Lung (tissue), 12 donors: ENCODE results near the gene NDUFB6. TPM values are rescaled to one million over a fixed set of nuclear protein-coding genes. Genes with fewer than 3 reads are reported as not detected.
"Not testable (repeated sequence)": the region's sequence is repeated elsewhere in the genome, so short reads cannot be mapped to it uniquely, and the experiment has no call there.

ENCODE experiments used
- ATAC-seq: fragments of 200-7000 bp; cut with Tn5 transposase; one replicate; pipeline ENCODE4 v1.9.1; 2020; ENCODE audit warnings: moderate number of reproducible peaks; ENCODE audit not compliant: insufficient read depth, low FRiP score
- DNase-seq, 3 donors: peaks; one replicate each; pipeline ENCODE4 v3.0.0-alpha.2; 2013 to 2017
- H3K27ac ChIP-seq, 2 donors: one replicate each; pipeline ENCODE4 v1.5.1; 2013; ENCODE audit warnings: mild to moderate bottlenecking in 2 of 2, moderate library complexity in 2 of 2, control low read depth in 1 of 2, inconsistent platforms in 1 of 2, low read depth in 1 of 2, low read length in 1 of 2
- H3K27me3 ChIP-seq, 3 donors: one replicate each; pipeline ENCODE4 v1.5.1; 2013; ENCODE audit warnings: low read length in 2 of 3; ENCODE audit not compliant: control insufficient read depth in 3 of 3, insufficient read depth in 3 of 3
- H3K36me3 ChIP-seq, 4 donors: one replicate each; pipeline ENCODE4 v1.5.1; 2013; ENCODE audit warnings: low read length in 4 of 4, mild to moderate bottlenecking in 1 of 4, moderate library complexity in 1 of 4; ENCODE audit not compliant: control insufficient read depth in 4 of 4, insufficient read depth in 4 of 4
- H3K4me1 ChIP-seq, 5 donors: one replicate each; pipeline ENCODE4 v1.5.1; 2013; ENCODE audit warnings: low read length in 5 of 5, mild to moderate bottlenecking in 2 of 5, moderate library complexity in 1 of 5; ENCODE audit not compliant: control insufficient read depth in 5 of 5, insufficient read depth in 5 of 5
- H3K4me3 ChIP-seq: one replicate; pipeline ENCODE4 v1.5.1; 2013; ENCODE audit warnings: mild to moderate bottlenecking, control low read depth, moderate library complexity
- H3K9ac ChIP-seq, 2 donors: one replicate each; pipeline ENCODE4 v1.5.1; 2013; ENCODE audit warnings: low read length in 2 of 2, control low read depth in 1 of 2; ENCODE audit not compliant: insufficient read depth in 1 of 2
- H3K9me3 ChIP-seq, 4 donors: one replicate each; pipeline ENCODE4 v1.5.1; 2013; ENCODE audit warnings: low read length in 3 of 4, mild to moderate bottlenecking in 1 of 4, moderate library complexity in 1 of 4; ENCODE audit not compliant: control insufficient read depth in 4 of 4, insufficient read depth in 3 of 4
- WGBS, 2 donors: extraction: QIAGEN DNeasy Blood & Tissue Kit; methylation state at CpG; one replicate each; pipeline ENCODE4 v1.1.7; 2013; 5-methylcytosine and 5-hydroxymethylcytosine counted together
- polyA plus RNA-seq, 2 donors: library from polyadenylated mRNA; stranded (reverse); fragments of 200-250 nt; gene quantifications; one replicate each; pipeline ENCODE4 v1.2.1, GENCODE V29; 2013
- total RNA-seq, 2 donors: library from RNA; depleted of rRNA in 1 of 2; stranded (reverse); fragments of >200 nt in 1 of 2; gene quantifications; one replicate each; pipeline ENCODE4 v1.2.1, GENCODE V29; 2014 to 2021
- TF ChIP-seq, protein P1 (sequence below): IDR thresholded peaks from 2 replicates; pipeline ENCODE4 v1.5.1; 2012; ENCODE audit warnings: mild to moderate bottlenecking; ENCODE audit errors: control extremely low read depth, extremely low read depth
- donor health status: control.
- donor health status: control.
- donor health status: Bipolar disorder and iron deficiency.
- donor health status: healthy.
- donor health status: DM: yes; HTN: yes; CAD: no.

Gene NDUFB6
- total and polyA plus RNA-seq, 4 donors: 34.4 to 48.6 (median 42.2) TPM

DNA sequence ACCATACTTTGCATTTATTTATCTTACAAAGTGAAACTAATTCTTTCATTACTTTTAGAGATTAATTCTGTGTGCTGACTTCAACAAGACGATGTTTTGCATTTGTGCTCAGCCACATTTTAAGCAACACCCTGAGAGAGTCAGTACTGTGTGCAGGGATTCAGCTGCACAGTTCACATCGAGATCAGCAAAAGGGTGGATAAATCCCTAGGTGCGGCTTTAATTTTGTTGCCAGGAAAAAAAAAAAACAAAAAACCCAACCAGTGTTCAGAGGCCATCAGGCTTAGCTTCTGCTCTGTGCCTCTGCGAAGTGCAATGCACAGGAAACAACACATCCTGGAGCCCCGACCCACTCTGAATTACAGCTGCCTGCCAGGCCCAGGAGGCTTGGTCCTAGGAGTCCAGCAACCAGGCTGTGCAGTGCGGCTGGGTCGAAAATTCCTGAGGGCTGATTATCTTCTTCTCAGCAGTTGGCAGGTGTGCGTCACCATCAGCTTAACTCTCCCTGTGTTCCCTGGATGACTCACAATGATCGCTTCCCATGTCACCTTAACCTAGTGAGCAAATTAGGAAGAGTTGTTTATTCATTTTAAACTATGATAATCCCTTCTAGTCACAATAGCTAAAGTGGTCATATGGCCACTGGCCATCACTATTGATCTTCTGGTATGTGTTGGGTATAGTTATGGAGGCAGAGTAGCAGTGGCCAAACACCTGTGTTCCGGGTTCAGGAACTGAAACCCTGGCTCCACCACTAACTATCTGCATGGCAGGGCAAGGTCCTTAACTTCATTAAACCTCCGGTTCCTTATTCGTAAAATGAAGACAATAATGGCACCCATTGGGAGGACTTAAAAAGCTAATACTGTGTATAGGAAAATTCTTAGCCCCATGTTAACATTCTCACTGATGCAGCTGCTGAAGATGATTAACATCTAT is 31.2 kb upstream of the NDUFB6 start:
- H3K9ac ChIP-seq: no peak overlapping the region
- no peaks in the 10 kb centered on the region for H3K36me3 ChIP-seq
- 67 to 71% methylated on average over 12 of the region's 12 CpGs for WGBS, 2 donors
- H3K27ac ChIP-seq: no peak overlapping the region
- DNase-seq: no peak
- no peak for ATAC-seq
- peaks cover 0 to 2% (median 0%) of the 10 kb centered on the region in 4 donors for H3K9me3 ChIP-seq
- H3K4me1 ChIP-seq: no peaks in the 10 kb centered on the region
- H3K4me3 ChIP-seq: no peak overlapping the region
- no peaks in the 10 kb centered on the region for H3K27me3 ChIP-seq
- TF ChIP-seq, protein P1, sequence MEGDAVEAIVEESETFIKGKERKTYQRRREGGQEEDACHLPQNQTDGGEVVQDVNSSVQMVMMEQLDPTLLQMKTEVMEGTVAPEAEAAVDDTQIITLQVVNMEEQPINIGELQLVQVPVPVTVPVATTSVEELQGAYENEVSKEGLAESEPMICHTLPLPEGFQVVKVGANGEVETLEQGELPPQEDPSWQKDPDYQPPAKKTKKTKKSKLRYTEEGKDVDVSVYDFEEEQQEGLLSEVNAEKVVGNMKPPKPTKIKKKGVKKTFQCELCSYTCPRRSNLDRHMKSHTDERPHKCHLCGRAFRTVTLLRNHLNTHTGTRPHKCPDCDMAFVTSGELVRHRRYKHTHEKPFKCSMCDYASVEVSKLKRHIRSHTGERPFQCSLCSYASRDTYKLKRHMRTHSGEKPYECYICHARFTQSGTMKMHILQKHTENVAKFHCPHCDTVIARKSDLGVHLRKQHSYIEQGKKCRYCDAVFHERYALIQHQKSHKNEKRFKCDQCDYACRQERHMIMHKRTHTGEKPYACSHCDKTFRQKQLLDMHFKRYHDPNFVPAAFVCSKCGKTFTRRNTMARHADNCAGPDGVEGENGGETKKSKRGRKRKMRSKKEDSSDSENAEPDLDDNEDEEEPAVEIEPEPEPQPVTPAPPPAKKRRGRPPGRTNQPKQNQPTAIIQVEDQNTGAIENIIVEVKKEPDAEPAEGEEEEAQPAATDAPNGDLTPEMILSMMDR: no peak

GRCh38 chr9:32599021-32599420 is 26.1 kb upstream of the NDUFB6 start:
- H3K9ac ChIP-seq: not testable (repeated sequence)

GRCh38 chr9:32596936-32597335 is 24.0 kb upstream of the NDUFB6 start:
- DNase-seq: no peak

More at GRCh38 chr9:32599021-32599420, 26.1 kb upstream of the NDUFB6 start:
- H3K9me3 ChIP-seq, H3K4me3 ChIP-seq, H3K27ac ChIP-seq, H3K27me3 ChIP-seq, H3K4me1 ChIP-seq, ATAC-seq, H3K36me3 ChIP-seq, DNase-seq: not testable (repeated sequence)
- WGBS, 2 donors: 31 to 54% methylated on average over 3 of the region's 3 CpGs

More at GRCh38 chr9:32596936-32597335, 24.0 kb upstream of the NDUFB6 start:
- no peak overlapping the region for H3K27ac ChIP-seq
- H3K27me3 ChIP-seq: no peaks in the 10 kb centered on the region
- ATAC-seq: no peak
- H3K4me3 ChIP-seq: no peak overlapping the region
- H3K4me1 ChIP-seq: no peaks in the 10 kb centered on the region
- H3K36me3 ChIP-seq: no peaks in the 10 kb centered on the region
- peaks cover 0 to 3% (median 1%) of the 10 kb centered on the region in 4 donors for H3K9me3 ChIP-seq
- TF ChIP-seq, protein P1: no peak
- no peak overlapping the region for H3K9ac ChIP-seq
